ENCODE measurements around the gene FAM25G.
"Not testable (repeated sequence)": the region's sequence is repeated elsewhere in the genome, so short reads cannot be mapped to it uniquely, and the experiment has no call there.

Gene FAM25G

GRCh38 chr10:47456794-47457527 is 34.5 kb downstream of the FAM25G start:
- no peak for DNase-seq (ENCODE audit: low read depth)

GRCh38 chr10:47456079-47456785 is 35.3 kb downstream of the FAM25G start:
- no peak for DNase-seq (ENCODE audit: low read depth)
- TF ChIP-seq CTCF (conservative IDR thresholded peaks at IDR 0.05; ENCODE audit: low read length): no peak
- no peak overlapping the region for H3K4me3 ChIP-seq (ENCODE audit: low read length)

More at GRCh38 chr10:47456794-47457527, 34.5 kb downstream of the FAM25G start:
- no peak for TF ChIP-seq CTCF (conservative IDR thresholded peaks at IDR 0.05; ENCODE audit: low read length)
- H3K4me3 ChIP-seq (ENCODE audit: low read length): no peak overlapping the region

- H3K4me3 ChIP-seq (ENCODE audit: low read length); DNase-seq (ENCODE audit: low read depth): not testable (repeated sequence)
Observed at GRCh38 chr10:47455350-47456078, 36.0 kb downstream of the FAM25G start.

GRCh38 chr10:47454780-47455058 is 36.8 kb downstream of the FAM25G start:
- TF ChIP-seq CTCF (conservative IDR thresholded peaks at IDR 0.05; ENCODE audit: low read length): no peak
- DNase-seq (ENCODE audit: low read depth): no peak
- no peak overlapping the region for H3K4me3 ChIP-seq (ENCODE audit: low read length)

- TF ChIP-seq CTCF (conservative IDR thresholded peaks at IDR 0.05; ENCODE audit: low read length): no peak
- no peak for DNase-seq (ENCODE audit: low read depth)
- H3K4me3 ChIP-seq (ENCODE audit: low read length): no peak overlapping the region
Observed at GRCh38 chr10:47454008-47454779, 37.3 kb downstream of the FAM25G start.

- H3K4me3 ChIP-seq (ENCODE audit: low read length): no peak overlapping the region
- no peak for DNase-seq (ENCODE audit: low read depth)
- no peak for TF ChIP-seq CTCF (conservative IDR thresholded peaks at IDR 0.05; ENCODE audit: low read length)
Observed at GRCh38 chr10:47453141-47454007, 38.1 kb downstream of the FAM25G start.
